Stimulated activated naive CD8-positive, alpha-beta T cell treated with anti-CD3 and anti-CD28 coated beads, Interleukin-15, Interleukin-2, amounts not matched to agents 100 U/mL and 50 U/mL, for 24 hours (primary cell): ENCODE results near the gene FTCDNL1.

Experiments
- ATAC-seq: fragments of 150-1000 bp; cut with Tn5 transposase; one replicate; pipeline ENCODE4 v1.10.0; 2021
- DNase-seq: peaks from one replicate; pipeline ENCODE4 v3.0.0; 2021

FTCDNL1 gene

DNA sequence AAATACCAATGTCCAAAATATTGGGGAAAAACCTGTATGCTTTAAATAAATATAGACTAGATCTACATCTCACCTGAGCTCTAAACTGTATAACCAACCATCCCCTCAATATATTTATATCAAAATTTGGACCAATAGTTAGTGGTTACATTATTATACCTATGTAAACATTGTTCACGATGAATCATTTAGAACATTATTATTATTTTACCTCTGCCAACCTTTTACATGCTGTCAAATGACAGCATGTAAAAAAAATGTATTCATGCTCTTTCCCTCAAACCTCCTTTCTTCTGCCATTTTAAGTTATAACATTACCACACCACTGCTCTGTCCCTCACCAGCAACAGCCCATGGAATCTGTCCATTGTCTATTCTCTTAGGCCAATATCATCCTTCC lies 9.6 kb downstream of the FTCDNL1 start:
- ATAC-seq, result no peak
- no peak for DNase-seq

- DNase-seq, result no peak
- no peak for ATAC-seq
These were observed 12.6 kb downstream of the FTCDNL1 start for GRCh38 chr2:199838399-199838798.

DNA sequence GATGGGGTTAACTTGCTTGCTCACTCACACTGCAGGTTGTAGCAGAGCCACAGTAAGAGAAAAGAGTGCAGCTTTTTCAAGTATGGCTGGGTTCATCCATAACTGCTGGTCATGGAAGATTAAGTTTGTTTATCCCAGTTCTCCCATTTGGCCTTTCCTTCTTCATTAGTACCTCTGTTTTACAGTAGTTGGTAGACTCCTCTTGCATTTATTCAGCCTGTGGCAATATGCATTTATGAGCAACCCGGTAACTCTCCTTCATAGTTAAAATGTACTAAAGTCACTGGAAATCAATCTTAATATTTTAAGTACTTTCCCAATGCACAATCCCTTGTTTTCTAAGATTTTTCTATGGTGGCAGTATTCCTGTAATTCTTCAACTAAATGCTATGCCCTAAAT lies 14.0 kb downstream of the FTCDNL1 start:
- DNase-seq (no peak), ATAC-seq (no peak)

- ATAC-seq, result no peak
- DNase-seq, result no peak
These were observed 17.5 kb downstream of the FTCDNL1 start for GRCh38 chr2:199833525-199833924.

GRCh38 chr2:199830531-199830930 lies 20.5 kb downstream of the FTCDNL1 start:
- ATAC-seq, result no peak

DNA sequence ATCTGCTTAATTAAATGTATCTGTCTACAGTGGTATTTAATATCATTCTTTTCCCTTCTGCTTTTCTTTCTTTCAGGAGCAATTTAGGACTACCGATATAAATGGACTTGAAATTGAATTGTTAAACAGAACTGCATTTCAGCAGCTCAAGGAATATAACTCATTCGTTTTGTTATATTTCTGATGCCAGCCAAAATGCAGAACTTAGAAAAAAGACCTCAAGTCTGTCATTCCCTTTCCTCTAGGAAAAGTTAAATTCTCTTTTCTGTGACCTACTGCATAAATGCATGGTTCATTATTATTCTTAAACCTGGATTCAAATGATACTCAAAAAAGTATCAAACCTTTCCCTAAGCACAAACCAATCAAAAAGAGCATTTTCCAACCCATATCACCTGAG lies 21.4 kb downstream of the FTCDNL1 start:
- DNase-seq (no peak), ATAC-seq (no peak)

More at GRCh38 chr2:199830531-199830930, 20.5 kb downstream of the FTCDNL1 start:
- DNase-seq, result no peak

DNA sequence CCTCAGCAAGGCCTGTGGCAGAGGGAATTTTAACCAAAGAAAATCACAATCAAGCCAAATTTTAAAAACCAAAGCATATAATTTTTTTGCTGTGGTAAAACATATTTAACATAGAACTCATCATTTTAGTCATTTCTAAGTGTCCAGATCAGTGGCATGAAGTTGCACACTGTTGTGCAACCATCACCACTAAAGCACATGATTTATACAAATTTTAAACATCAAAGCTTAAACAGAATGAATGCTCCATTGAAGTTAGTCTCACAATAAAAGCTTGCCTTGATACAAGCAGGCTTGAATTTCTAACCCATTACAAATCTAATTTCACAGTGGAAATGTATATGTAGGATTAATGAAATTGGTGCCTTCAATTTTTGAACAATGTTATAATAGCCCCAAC lies 31.2 kb downstream of the FTCDNL1 start:
- DNase-seq (no peak), ATAC-seq (no peak)

DNA sequence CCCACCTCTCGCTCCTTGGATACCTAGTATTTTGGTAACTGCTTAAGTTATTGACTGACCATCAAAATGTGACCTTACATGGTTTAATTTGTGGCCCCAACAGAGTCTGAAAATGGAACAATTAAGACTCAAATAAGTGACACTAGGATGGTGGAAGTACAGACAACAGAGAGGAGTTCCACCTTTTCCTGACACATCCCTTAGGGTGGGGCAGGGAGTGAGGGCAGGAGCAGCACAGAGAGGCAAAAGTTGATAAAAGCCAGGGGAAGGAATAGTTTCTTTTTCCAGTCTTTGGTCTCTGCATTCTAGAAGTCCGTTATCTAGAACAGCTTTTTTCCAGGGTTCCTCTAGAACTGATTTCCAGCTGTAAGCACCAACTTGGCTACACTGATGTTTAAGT lies 32.2 kb downstream of the FTCDNL1 start:
- ATAC-seq, result no peak
- DNase-seq, result no peak

- DNase-seq, result no peak
- ATAC-seq, result no peak
These were observed 33.0 kb downstream of the FTCDNL1 start for GRCh38 chr2:199818026-199818425.

DNA sequence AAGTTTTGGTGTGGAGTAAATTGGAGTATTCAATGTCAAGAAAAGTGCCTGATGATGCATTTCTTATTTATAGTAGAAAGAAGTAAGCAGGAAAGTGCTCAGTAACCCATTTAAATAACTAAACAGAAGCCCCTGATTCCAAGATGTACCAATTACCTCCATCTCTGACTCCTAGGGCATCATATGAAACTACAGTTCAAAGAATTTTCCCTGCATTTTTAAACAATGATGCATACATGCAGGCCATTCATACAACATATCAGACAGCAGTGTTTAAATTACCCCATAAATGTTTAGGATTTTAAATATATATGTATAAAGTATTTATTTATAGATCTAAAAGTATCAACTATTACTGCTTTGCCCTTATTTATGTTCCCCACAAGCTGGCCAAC lies 36.2 kb downstream of the FTCDNL1 start:
- no peak for DNase-seq
- ATAC-seq, result no peak

- DNase-seq, result no peak
- no peak for ATAC-seq
These were observed 36.7 kb downstream of the FTCDNL1 start for GRCh38 chr2:199814101-199814816.

DNA sequence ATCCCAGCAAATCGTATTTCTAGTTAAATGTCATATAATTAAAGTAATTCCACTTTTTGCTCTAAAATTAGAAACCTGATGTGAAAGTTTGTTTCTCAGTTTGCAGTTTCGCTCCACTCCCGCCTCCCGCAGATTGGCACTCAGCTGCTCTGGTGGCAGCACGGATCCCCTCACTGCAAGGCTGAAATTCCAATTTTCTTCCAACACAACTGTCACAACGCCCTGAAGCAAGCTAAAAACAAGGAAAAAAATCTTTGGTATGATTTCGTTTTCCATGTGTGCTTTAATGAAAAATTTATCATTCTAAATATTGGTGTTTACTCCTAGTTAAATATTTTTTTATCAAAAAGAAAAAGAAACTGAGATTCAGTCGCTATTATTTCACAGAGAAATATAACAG lies 38.5 kb downstream of the FTCDNL1 start:
- DNase-seq, result no peak
- no peak for ATAC-seq

DNA sequence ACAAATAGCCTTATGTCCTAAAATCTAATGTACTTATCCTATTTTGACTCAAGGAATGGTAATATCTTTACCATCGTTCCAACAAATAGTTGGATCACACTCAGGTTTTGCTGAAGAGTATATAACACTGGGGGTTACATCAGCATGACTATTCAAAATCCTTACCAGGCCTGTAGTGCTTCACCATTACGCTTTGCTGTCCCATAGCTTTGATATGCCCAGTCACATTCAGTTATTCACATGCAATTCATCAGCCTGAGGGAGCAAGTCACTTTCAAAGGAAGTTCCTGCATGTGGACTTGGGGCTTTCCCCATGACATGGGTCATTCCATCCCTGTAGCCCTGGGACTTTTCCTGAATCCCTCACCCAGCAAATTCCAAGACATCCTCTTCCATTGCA lies 39.6 kb downstream of the FTCDNL1 start:
- ATAC-seq, result no peak
- DNase-seq, result no peak

DNA sequence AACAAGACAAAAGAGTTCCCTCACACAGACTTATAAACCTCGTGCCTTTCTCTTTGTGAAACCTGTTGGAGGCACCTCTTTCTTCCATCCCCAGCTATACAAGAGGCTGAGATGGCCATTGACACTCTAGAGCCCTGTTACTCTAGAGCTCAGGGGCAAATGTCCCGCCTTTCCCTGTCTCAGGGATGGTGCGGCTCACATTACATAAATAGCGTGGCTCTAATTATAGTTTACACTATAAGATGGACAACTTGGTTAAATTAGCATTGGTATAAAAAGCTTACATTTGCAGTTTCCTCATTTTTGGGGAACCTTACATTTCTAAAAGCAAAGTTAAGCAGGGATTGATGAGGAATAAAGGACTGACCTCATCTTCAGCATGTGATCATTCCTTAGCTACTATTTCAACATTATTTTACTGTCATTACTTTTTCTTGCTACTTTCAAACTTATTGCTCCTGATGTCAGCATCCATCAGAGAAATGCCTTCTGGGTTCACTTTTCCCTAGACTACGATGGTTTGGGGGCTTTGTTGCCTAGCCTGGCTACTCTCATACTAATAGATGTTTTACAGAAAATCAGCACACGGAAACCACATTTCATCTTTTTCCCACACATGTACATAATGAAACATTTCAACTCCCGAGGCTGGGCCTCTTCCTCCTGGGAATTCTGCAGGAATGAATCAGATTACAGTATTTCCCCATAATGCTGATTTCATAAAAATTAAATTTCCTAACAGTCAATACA lies 40.4 kb downstream of the FTCDNL1 start:
- DNase-seq, result no peak
- no peak for ATAC-seq

DNA sequence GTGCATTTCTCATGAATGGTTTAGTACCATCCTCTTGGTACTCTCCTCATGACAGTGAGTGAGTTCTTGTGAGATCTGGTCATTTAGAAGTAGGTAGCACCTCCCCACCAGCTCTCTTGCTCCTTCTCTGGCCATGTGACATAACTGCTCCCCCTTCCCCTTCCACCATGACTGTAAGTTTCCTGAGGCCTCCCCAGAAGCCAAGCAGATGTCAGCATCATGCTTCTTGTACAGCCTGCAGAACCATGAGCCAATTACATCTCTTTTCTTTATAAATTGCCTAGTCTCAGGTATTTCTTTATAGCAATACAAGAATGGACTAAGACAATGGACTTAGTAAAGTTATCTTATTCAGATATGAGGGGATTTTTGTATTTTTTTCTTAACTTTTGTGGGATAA lies 43.0 kb downstream of the FTCDNL1 start:
- no peak for ATAC-seq
- no peak for DNase-seq

DNA sequence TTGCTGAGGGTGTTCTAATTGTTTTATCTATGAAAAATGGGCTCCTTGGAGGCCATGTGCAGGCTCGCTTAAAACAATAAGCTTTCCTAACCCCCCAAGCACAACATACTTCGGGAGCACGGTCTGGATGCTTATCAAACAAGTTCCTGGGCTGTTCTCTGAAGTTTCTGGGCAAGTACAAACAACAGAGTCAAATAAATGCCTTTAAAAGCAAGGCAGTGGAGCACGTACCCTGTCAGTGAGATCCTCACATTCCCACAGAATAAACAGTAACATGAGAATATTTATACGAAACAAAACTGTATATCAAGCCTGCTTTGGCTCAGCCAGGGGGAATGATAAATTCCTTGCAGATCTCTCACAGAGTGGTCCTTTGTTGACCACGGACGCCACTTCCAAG lies 44.8 kb downstream of the FTCDNL1 start:
- ATAC-seq (no peak), DNase-seq (no peak)

GRCh38 chr2:199804831-199805230 lies 46.2 kb downstream of the FTCDNL1 start:
- ATAC-seq (no peak), DNase-seq (no peak)

DNA sequence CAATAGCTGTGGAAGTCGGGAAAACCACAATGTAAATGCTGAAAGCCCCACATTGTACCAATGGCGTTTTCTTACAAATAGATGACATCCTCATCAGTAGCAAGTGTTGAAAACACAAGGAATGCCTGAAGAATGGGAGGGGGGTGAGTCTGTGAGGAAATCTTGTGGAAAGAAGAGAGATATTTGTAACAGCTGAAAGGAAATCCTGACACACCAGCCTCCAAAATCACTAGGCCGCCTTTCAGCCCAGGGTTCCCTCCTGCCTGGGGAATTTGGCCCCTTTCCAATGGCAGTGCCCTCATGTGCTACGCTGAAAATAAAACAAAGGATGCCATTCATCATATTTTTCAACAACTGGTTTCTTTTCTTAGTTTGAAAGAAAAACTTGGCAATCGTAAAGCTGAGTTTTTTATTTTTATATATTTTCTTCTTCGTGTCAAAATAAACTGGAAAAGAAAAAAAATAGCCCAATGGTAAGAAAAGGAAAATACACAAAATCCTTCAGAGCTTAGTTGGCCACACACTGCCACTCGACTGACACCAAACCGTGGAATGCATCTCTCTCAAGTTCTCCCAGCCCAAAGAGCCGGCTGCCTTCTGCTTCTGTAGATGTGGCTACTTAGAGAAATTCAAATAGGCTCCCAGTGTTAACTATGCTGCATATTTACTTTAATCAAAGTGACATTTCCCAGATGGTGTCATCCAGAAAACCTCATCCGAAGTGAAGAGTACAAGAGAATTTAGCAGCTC lies 52.0 kb downstream of the FTCDNL1 start:
- DNase-seq, result no peak
- no peak for ATAC-seq

GRCh38 chr2:199797431-199798403 lies 53.3 kb downstream of the FTCDNL1 start:
- no peak for DNase-seq
- no peak for ATAC-seq

- DNase-seq (no peak), ATAC-seq (no peak)
These were observed 58.6 kb downstream of the FTCDNL1 start for GRCh38 chr2:199792381-199792780.

DNA sequence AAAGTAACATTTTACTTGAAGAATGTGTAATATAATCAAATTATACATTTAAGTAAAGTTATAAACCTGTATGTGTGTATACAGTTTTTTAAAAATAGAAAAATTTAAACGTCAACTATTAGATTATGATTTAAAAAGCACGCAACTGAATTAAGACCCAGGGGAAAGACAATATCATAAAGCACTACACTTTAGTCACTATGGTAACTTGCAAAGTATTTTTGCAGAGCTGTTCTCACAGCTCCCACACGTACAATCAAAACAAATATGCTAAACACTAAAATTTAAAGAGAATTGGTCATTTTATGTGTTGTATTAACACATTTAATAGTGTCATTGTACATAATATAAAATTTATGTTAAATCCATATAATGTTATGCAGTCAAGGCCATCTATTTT lies 59.7 kb downstream of the FTCDNL1 start:
- DNase-seq (no peak), ATAC-seq (no peak)

GRCh38 chr2:199784512-199784911 lies 66.5 kb downstream of the FTCDNL1 start:
- DNase-seq (no peak), ATAC-seq (no peak)
